H1 (cell line): ENCODE data around the gene RMRP. TPM values are rescaled to one million over a fixed set of nuclear protein-coding genes. Genes with fewer than 3 reads are reported as not detected.

Experiments used
- CTCF ChIA-PET: fragments of 300-600 bp; sonication (Branson Sonifier 250); formaldehyde crosslinking; loops from one replicate; lab custom pipeline; 2021; ENCODE audit not compliant: partially characterized antibody; lab: Charles Lee
- POLR2A ChIA-PET: fragments of 300-600 bp; sonication (Branson Sonifier 250); formaldehyde crosslinking; loops from one replicate; lab custom pipeline; 2021; ENCODE audit warnings: inconsistent platforms; ENCODE audit not compliant: partially characterized antibody; lab: Charles Lee
- DNase-seq, 2 experiments: peaks; one replicate each; pipeline versions ENCODE4 v3.0.0 to v3.0.0-alpha.2; 2010 to 2022; ENCODE audit warnings: low spot score in 2 of 2, low read depth in 1 of 2, mixed read lengths in 1 of 2
- FAIRE-seq: peaks from 2 replicates; lab custom pipeline; 2011; peaks lifted over from hg19 to GRCh38; lab: Jason Lieb, UNC
- H2AFZ ChIP-seq: 2 replicates; pipeline ENCODE4 v1.8.1; 2012; ENCODE audit warnings: low read length, inconsistent platforms
- H2AK5ac ChIP-seq: 2 replicates; pipeline ENCODE4 v1.6.1; 2013; ENCODE audit warnings: low read depth, low read length
- H2BK120ac ChIP-seq: replicated peaks from 2 replicates; pipeline ENCODE3; 2013; ENCODE audit warnings: low read depth, low read length, inconsistent platforms
- H2BK12ac ChIP-seq: 2 replicates; pipeline ENCODE4 v1.6.1; 2013; ENCODE audit warnings: low read depth, low read length
- H2BK15ac ChIP-seq: 2 replicates; pipeline ENCODE4 v1.6.1; 2013; ENCODE audit warnings: low read length
- H2BK20ac ChIP-seq: 2 replicates; pipeline ENCODE4 v1.6.1; 2013; ENCODE audit warnings: low read length
- H2BK5ac ChIP-seq: 2 replicates; pipeline ENCODE4 v1.6.1; 2013; ENCODE audit warnings: low read depth, low read length
- H3K14ac ChIP-seq: 2 replicates; pipeline ENCODE4 v1.6.1; 2013; ENCODE audit warnings: inconsistent platforms; ENCODE audit not compliant: insufficient read length
- H3K18ac ChIP-seq: 2 replicates; pipeline ENCODE4 v1.6.1; 2013; ENCODE audit warnings: low read length; ENCODE audit errors: extremely low read depth
- H3K23ac ChIP-seq: 2 replicates; pipeline ENCODE4 v1.6.1; 2013; ENCODE audit warnings: inconsistent platforms; ENCODE audit not compliant: insufficient read length
- H3K23me2 ChIP-seq: 2 replicates; pipeline ENCODE4 v1.6.1; 2013; ENCODE audit warnings: low read depth, low read length
- H3K27ac ChIP-seq: 2 replicates; pipeline ENCODE4 v1.6.1; 2011; ENCODE audit warnings: low read depth, low read length, inconsistent platforms
- H3K27me3 ChIP-seq, 4 experiments: replicated peaks in 1 of 4; 1 replicate in 1 of 4; 2 replicates in 3 of 4; pipeline versions ENCODE4 v1.6.1 to v1.8.1; 2011 to 2013; ENCODE audit warnings: low read length in 3 of 4, mild to moderate bottlenecking in 3 of 4, inconsistent platforms in 2 of 4, mixed read lengths in 2 of 4, moderate library complexity in 1 of 4; ENCODE audit not compliant: control insufficient read depth in 3 of 4, insufficient read depth in 3 of 4; ENCODE audit errors: extremely low read depth in 1 of 4
- H3K36me3 ChIP-seq, 4 experiments: 2 replicates each; pipeline versions ENCODE4 v1.6.1 to v1.8.1; 2011 to 2013; ENCODE audit warnings: mild to moderate bottlenecking in 4 of 4, low read length in 3 of 4, moderate library complexity in 2 of 4, control low read depth in 1 of 4, inconsistent platforms in 1 of 4; ENCODE audit not compliant: insufficient read depth in 4 of 4, control insufficient read depth in 2 of 4
- H3K4ac ChIP-seq: replicated peaks from 2 replicates; pipeline ENCODE3; 2013; ENCODE audit warnings: low read length, low read depth, mixed read lengths, inconsistent platforms; ENCODE audit not compliant: insufficient read length
- H3K4me1 ChIP-seq, 4 experiments: replicated peaks in 1 of 4; 1 replicate in 1 of 4; 2 replicates in 3 of 4; pipeline versions ENCODE4 v1.6.1 to v1.8.1; 2011 to 2013; ENCODE audit warnings: low read length in 3 of 4, inconsistent platforms in 2 of 4, mixed read lengths in 1 of 4; ENCODE audit not compliant: insufficient read depth in 4 of 4, control insufficient read depth in 3 of 4
- H3K4me2 ChIP-seq, 2 experiments: 2 replicates each; pipeline versions ENCODE4 v1.6.1 to v1.8.1; 2011 to 2013; ENCODE audit warnings: low read depth in 2 of 2, low read length in 2 of 2, control low read depth in 1 of 2, inconsistent platforms in 1 of 2, mild to moderate bottlenecking in 1 of 2; ENCODE audit not compliant: insufficient read depth in 1 of 2
- H3K4me3 ChIP-seq, 4 experiments: fragments of 200-600, 300-600 bp in 1 of 4; sonication (generic), shearing (Covaris generic), sonication (Bioruptor Twin) in 1 of 4; 2 replicates each; pipeline versions ENCODE4 v1.5.1 to v1.8.1; 2011 to 2016; ENCODE audit warnings: low read length in 4 of 4, low read depth in 3 of 4, control low read depth in 2 of 4, inconsistent platforms in 2 of 4, mild to moderate bottlenecking in 2 of 4, mixed read lengths in 1 of 4, moderate library complexity in 1 of 4; ENCODE audit not compliant: insufficient read depth in 2 of 4; ENCODE audit errors: extremely low read depth in 1 of 4
- H3K56ac ChIP-seq: replicated peaks from 2 replicates; pipeline ENCODE3; 2013; ENCODE audit warnings: low read depth, mild to moderate bottlenecking, mixed read lengths, low read length, inconsistent platforms; ENCODE audit not compliant: insufficient read length
- H3K79me1 ChIP-seq: 2 replicates; pipeline ENCODE4 v1.6.1; 2013; ENCODE audit warnings: low read depth, low read length, control low read depth
- H3K79me2 ChIP-seq, 2 experiments: 2 replicates each; pipeline versions ENCODE4 v1.6.1 to v1.8.1; 2012 to 2013; ENCODE audit warnings: low read length in 2 of 2, mild to moderate bottlenecking in 2 of 2, inconsistent platforms in 1 of 2; ENCODE audit not compliant: insufficient read depth in 2 of 2, control insufficient read depth in 1 of 2
- H3K9ac ChIP-seq, 4 experiments: replicated peaks in 1 of 4; 1 replicate in 1 of 4; 2 replicates in 3 of 4; pipeline versions ENCODE4 v1.6.1 to v1.8.1; 2011 to 2013; ENCODE audit warnings: low read depth in 3 of 4, low read length in 3 of 4, control low read depth in 2 of 4, mild to moderate bottlenecking in 2 of 4, moderate library complexity in 2 of 4, inconsistent platforms in 1 of 4; ENCODE audit errors: extremely low read depth in 1 of 4
- H3K9me3 ChIP-seq, 2 experiments: 2 replicates each; pipeline versions ENCODE4 v1.6.1 to v1.8.1; 2012 to 2013; ENCODE audit warnings: mild to moderate bottlenecking in 2 of 2, moderate library complexity in 2 of 2, control low read depth in 1 of 2, inconsistent platforms in 1 of 2, low read depth in 1 of 2, low read length in 1 of 2, mixed read lengths in 1 of 2; ENCODE audit not compliant: insufficient read depth in 2 of 2
- H4K20me1 ChIP-seq, 2 experiments: replicated peaks in 1 of 2; 2 replicates each; pipeline versions ENCODE3 to v1.8.1; 2011 to 2013; ENCODE audit warnings: inconsistent platforms in 2 of 2, low read length in 2 of 2, mild to moderate bottlenecking in 1 of 2; ENCODE audit not compliant: insufficient read depth in 2 of 2, control insufficient read depth in 1 of 2
- H4K5ac ChIP-seq: 2 replicates; pipeline ENCODE4 v1.6.1; 2013; ENCODE audit warnings: low read length, low read depth, mixed read lengths, inconsistent platforms; ENCODE audit not compliant: insufficient read length
- H4K8ac ChIP-seq: 2 replicates; pipeline ENCODE4 v1.8.0; 2013; ENCODE audit warnings: mild to moderate bottlenecking, moderate library complexity, low read length, inconsistent platforms; ENCODE audit not compliant: insufficient read depth; ENCODE audit errors: extremely low read depth
- H4K91ac ChIP-seq: replicated peaks from 2 replicates; pipeline ENCODE3; 2013; ENCODE audit warnings: low read length, mixed read lengths, inconsistent platforms; ENCODE audit not compliant: insufficient read length
- E2F6 ChIP-seq: IDR thresholded peaks from 2 replicates; pipeline ENCODE4 v1.6.1; 2012; ENCODE audit warnings: inconsistent platforms
- FOSL1 ChIP-seq: IDR thresholded peaks from 2 replicates; pipeline ENCODE4 v1.6.1; 2011; ENCODE audit warnings: mild to moderate bottlenecking, low read depth, low read length, moderate library complexity; ENCODE audit not compliant: insufficient read depth
- HDAC2 ChIP-seq, 2 experiments: fragments of 300-600 bp in 1 of 2; sonication (generic) in 1 of 2; IDR thresholded peaks; 2 replicates each; pipeline ENCODE4 v1.6.1; 2011 to 2012; ENCODE audit warnings: low read depth in 2 of 2, low read length in 2 of 2, mild to moderate bottlenecking in 2 of 2, moderate library complexity in 2 of 2, borderline replicate concordance in 1 of 2, inconsistent platforms in 1 of 2
- KDM5A ChIP-seq: fragments of 200-600 bp; IDR thresholded peaks from 2 replicates; pipeline ENCODE4 v1.7.1; 2012; ENCODE audit warnings: mild to moderate bottlenecking, low read length, inconsistent platforms, mixed read lengths
- RAD21 ChIP-seq, 2 experiments: IDR thresholded peaks in 1 of 2; conservative IDR thresholded peaks in 1 of 2; 2 replicates each; pipeline ENCODE4 v1.6.1; 2011; ENCODE audit warnings: low read depth in 2 of 2, low read length in 2 of 2, improper control_type of control experiment in 1 of 2, inconsistent platforms in 1 of 2, mild to moderate bottlenecking in 1 of 2, moderate library complexity in 1 of 2
- RBBP5 ChIP-seq: IDR thresholded peaks from 2 replicates; pipeline ENCODE4 v1.7.1; 2012; ENCODE audit warnings: low read depth, mild to moderate bottlenecking, inconsistent platforms, low read length, moderate library complexity, borderline replicate concordance
- YY1 ChIP-seq: IDR thresholded peaks from 2 replicates; pipeline ENCODE4 v1.6.1; 2011; ENCODE audit warnings: low read depth, mild to moderate bottlenecking, low read length
- WGBS, 2 experiments: shearing (Covaris generic) in 1 of 2; methylation state at CpG; one replicate each; pipeline versions ENCODE4 v1.1.6 to v1.1.7; 2013 to 2015; ENCODE audit warnings: low lambda C conversion rate in 2 of 2, mixed read lengths in 2 of 2, inconsistent platforms in 1 of 2, low coverage in 1 of 2, missing lambda C conversion rate in 1 of 2; ENCODE audit not compliant: insufficient replicate concordance in 2 of 2, insufficient coverage in 1 of 2, insufficient read length in 1 of 2; ENCODE audit errors: extremely low coverage in 1 of 2, missing lambda C conversion rate in 1 of 2; 5-methylcytosine and 5-hydroxymethylcytosine counted together
- polyA plus RNA-seq, 7 experiments: library from polyadenylated mRNA; depleted of rRNA in 3 of 7; stranded (reverse) in 5 of 7; unstranded in 2 of 7; fragments of >200 nt in 5 of 7; fragments of 200-250 nt in 2 of 7; gene quantifications; 1 replicate in 5 of 7; 2 replicates in 1 of 7; 4 replicates in 1 of 7; pipeline versions ENCODE4 v1.2.1 to v1.2.3, GENCODE V29; 2011 to 2013; ENCODE audit warnings: missing spikeins in 2 of 7, mixed read lengths in 2 of 7
- total RNA-seq: library from RNA; stranded (reverse); fragmentation: NEBNext Ultra II Directional; extraction: Animal tissue kit (Norgen Biotek cat#: 25700); gene quantifications from 2 replicates; pipeline ENCODE4 v1.2.1, GENCODE V29; 2021

The RMRP gene
- total and polyA plus RNA-seq, 2 of the 8 experiments (the other 6 are each of a cell fraction or from before 2014, with no cell fraction given) = 169 to 14,987 TPM

GRCh38 chr9:35698231-35698630 lies 40.4 kb upstream of the RMRP start:
- no peak for DNase-seq
- Histone ChIP-seq H3K4me3 (no peak overlapping the region), H3K4me1 (no peaks in the 10 kb centered on the region), H4K8ac (no peak overlapping the region), H3K79me2 (no peaks in the 10 kb centered on the region), H4K5ac (no peak overlapping the region), H3K23ac (no peak overlapping the region), H2BK12ac (no peak overlapping the region), H2BK20ac (no peak overlapping the region), H3K9me3 (no peaks in the 10 kb centered on the region), H2BK120ac (no peak overlapping the region), H3K23me2 (no peaks in the 10 kb centered on the region), H2AK5ac (no peak overlapping the region), H3K56ac (no peak overlapping the region), H4K91ac (no peak overlapping the region), H3K79me1 (no peaks in the 10 kb centered on the region), H3K9ac (no peak overlapping the region), H3K27me3 (no peaks in the 10 kb centered on the region), H3K18ac (no peak overlapping the region), H3K36me3 (peaks cover 33 to 49% (median 48%) of the 10 kb centered on the region in 4 experiments), H2BK15ac (no peak overlapping the region), H3K27ac (no peak overlapping the region), H2BK5ac (no peak overlapping the region; the same call in 1 of the 2 replicates), H4K20me1 (peaks cover 3 to 7% of the 10 kb centered on the region in 2 experiments), H3K14ac (no peak overlapping the region), H3K4ac (no peak overlapping the region), H2AFZ (no peak overlapping the region), H3K4me2 (no peak overlapping the region)
- ChIA-PET CTCF (interaction anchor here (0.5 to 14.1 kb wide), 13 partner anchors 10 to 225 kb away, joined by 3 to 347 read pairs (median 25); partner anchors contain the start of genes ARHGEF39, CA9, CCDC107 and RMRP), POLR2A (interaction anchor here (1.4 to 14.9 kb wide), 2 partner anchors 9 to 30 kb away, joined by 3 to 158 read pairs; partner anchors contain the start of genes CREB3 and TLN1)
- 91% methylated on average over 5 of the region's 5 CpGs; no CpG with 5 or more reads in 1 of the 2 experiments for WGBS, 2 experiments
- TF ChIP-seq HDAC2 (IDR thresholded peaks at IDR 0.05; ENCODE audit: borderline replicate concordance in 1 of 2, low read depth in 2 of 2, low read length in 2 of 2) (no peak), RAD21 (IDR thresholded peaks at IDR 0.05 in 1 of 2, conservative IDR thresholded peaks at IDR 0.05 in 1 of 2; ENCODE audit: low read depth in 2 of 2, low read length in 2 of 2) (no peak), KDM5A (no peak), E2F6 (no peak), YY1 (no peak), FOSL1 (no peak), RBBP5 (no peak)
- no peak for FAIRE-seq
